Measurements from ENCODE around the gene RASGRF1.

The RASGRF1 gene

GRCh38 chr15:78959360-78959759 is 131.2 kb downstream of the RASGRF1 start:
- Mint-ChIP-seq H3K36me3 (no peaks in the 10 kb centered on the region), H3K27me3 (no peaks in the 10 kb centered on the region), H3K9me3 (no peaks in the 10 kb centered on the region), H3K27ac (no peak overlapping the region), H3K4me1 (no peaks in the 10 kb centered on the region), H3K4me3 (no peak overlapping the region)

GRCh38 chr15:78957416-78958093 is 133.0 kb downstream of the RASGRF1 start:
- Mint-ChIP-seq H3K27ac (no peak overlapping the region), H3K36me3 (no peaks in the 10 kb centered on the region), H3K4me1 (no peaks in the 10 kb centered on the region), H3K4me3 (no peak overlapping the region), H3K9me3 (no peaks in the 10 kb centered on the region), H3K27me3 (no peaks in the 10 kb centered on the region)

GRCh38 chr15:78956937-78957336 is 133.6 kb downstream of the RASGRF1 start:
- H3K4me3 Mint-ChIP-seq = no peak overlapping the region
- H3K36me3 Mint-ChIP-seq = no peaks in the 10 kb centered on the region

GRCh38 chr15:78955355-78955754 is 135.2 kb downstream of the RASGRF1 start:
- Mint-ChIP-seq H3K27me3 (no peaks in the 10 kb centered on the region), H3K36me3 (no peaks in the 10 kb centered on the region), H3K4me3 (no peak overlapping the region), H3K27ac (no peak overlapping the region), H3K9me3 (no peaks in the 10 kb centered on the region), H3K4me1 (no peaks in the 10 kb centered on the region)

More at GRCh38 chr15:78956937-78957336, 133.6 kb downstream of the RASGRF1 start:
- Mint-ChIP-seq H3K27me3 (no peaks in the 10 kb centered on the region), H3K9me3 (no peaks in the 10 kb centered on the region), H3K27ac (no peak overlapping the region), H3K4me1 (no peaks in the 10 kb centered on the region)

GRCh38 chr15:78951841-78952238 is 138.7 kb downstream of the RASGRF1 start:
- Mint-ChIP-seq H3K27ac (no peak overlapping the region), H3K4me3 (no peak overlapping the region), H3K9me3 (no peaks in the 10 kb centered on the region), H3K36me3 (no peaks in the 10 kb centered on the region), H3K4me1 (no peaks in the 10 kb centered on the region), H3K27me3 (no peaks in the 10 kb centered on the region)

GRCh38 chr15:78950902-78951840 is 139.4 kb downstream of the RASGRF1 start:
- no peak overlapping the region for H3K4me3 Mint-ChIP-seq

GRCh38 chr15:78950343-78950742 is 140.2 kb downstream of the RASGRF1 start:
- H3K27me3 Mint-ChIP-seq = no peaks in the 10 kb centered on the region
- H3K27ac Mint-ChIP-seq = no peak overlapping the region
- H3K9me3 Mint-ChIP-seq = no peaks in the 10 kb centered on the region
- no peaks in the 10 kb centered on the region for H3K36me3 Mint-ChIP-seq
- no peak overlapping the region for H3K4me3 Mint-ChIP-seq
- H3K4me1 Mint-ChIP-seq = no peaks in the 10 kb centered on the region

More at GRCh38 chr15:78950902-78951840, 139.4 kb downstream of the RASGRF1 start:
- H3K27me3 Mint-ChIP-seq = no peaks in the 10 kb centered on the region
- no peaks in the 10 kb centered on the region for H3K9me3 Mint-ChIP-seq
- no peaks in the 10 kb centered on the region for H3K4me1 Mint-ChIP-seq
- H3K36me3 Mint-ChIP-seq = no peaks in the 10 kb centered on the region
- no peak overlapping the region for H3K27ac Mint-ChIP-seq

- Mint-ChIP-seq H3K27ac (no peak overlapping the region), H3K27me3 (no peaks in the 10 kb centered on the region), H3K9me3 (no peaks in the 10 kb centered on the region), H3K36me3 (no peaks in the 10 kb centered on the region), H3K4me3 (no peak overlapping the region), H3K4me1 (peaks cover 3% of the 10 kb centered on the region)
These were observed 141.1 kb downstream of the RASGRF1 start for GRCh38 chr15:78949461-78949860.

GRCh38 chr15:78947506-78947905 is 143.1 kb downstream of the RASGRF1 start:
- Mint-ChIP-seq H3K4me1 (peaks cover 6% of the 10 kb centered on the region), H3K27me3 (peaks cover 2% of the 10 kb centered on the region), H3K36me3 (no peaks in the 10 kb centered on the region), H3K27ac (no peak overlapping the region), H3K4me3 (no peak overlapping the region), H3K9me3 (no peaks in the 10 kb centered on the region)

- Mint-ChIP-seq H3K36me3 (no peaks in the 10 kb centered on the region), H3K4me1 (peaks cover 6% of the 10 kb centered on the region), H3K4me3 (no peak overlapping the region), H3K27ac (no peak overlapping the region), H3K27me3 (peaks cover 2% of the 10 kb centered on the region), H3K9me3 (no peaks in the 10 kb centered on the region)
These were observed 144.1 kb downstream of the RASGRF1 start for GRCh38 chr15:78946493-78946892.

- Mint-ChIP-seq H3K4me3 (peak within 1 kb of the TSS; percentile 66), H3K9me3 (no peaks in the 10 kb centered on the region), H3K36me3 (no peaks in the 10 kb centered on the region), H3K4me1 (peaks cover 6% of the 10 kb centered on the region), H3K27ac (no peak within 1 kb of the TSS), H3K27me3 (peaks cover 2% of the 10 kb centered on the region)
These were observed 145.7 kb downstream of the RASGRF1 start, which contains the start of gene CTSH for GRCh38 chr15:78944669-78945407. TSS of gene CTSH (minus strand) at chr15:78945046. CDS start at chr15:78944981, 65 bp downstream.

- Mint-ChIP-seq H3K4me1 (peaks cover 8% of the 10 kb centered on the region), H3K27me3 (peaks cover 2% of the 10 kb centered on the region), H3K36me3 (no peaks in the 10 kb centered on the region), H3K27ac (no peak overlapping the region), H3K4me3 (peak overlapping the region; percentile 66), H3K9me3 (no peaks in the 10 kb centered on the region)
These were observed 146.4 kb downstream of the RASGRF1 start for GRCh38 chr15:78944202-78944625.

GRCh38 chr15:78943692-78944091 is 146.9 kb downstream of the RASGRF1 start:
- no peak overlapping the region for H3K27ac Mint-ChIP-seq
- H3K4me3 Mint-ChIP-seq = peak overlapping the region; percentile 39
- H3K27me3 Mint-ChIP-seq = peaks cover 2% of the 10 kb centered on the region
- H3K4me1 Mint-ChIP-seq = peaks cover 10% of the 10 kb centered on the region
- H3K36me3 Mint-ChIP-seq = no peaks in the 10 kb centered on the region
- no peaks in the 10 kb centered on the region for H3K9me3 Mint-ChIP-seq

- Mint-ChIP-seq H3K4me3 (no peak overlapping the region), H3K36me3 (no peaks in the 10 kb centered on the region), H3K27ac (no peak overlapping the region), H3K27me3 (peaks cover 2% of the 10 kb centered on the region), H3K4me1 (peaks cover 10% of the 10 kb centered on the region), H3K9me3 (no peaks in the 10 kb centered on the region)
These were observed 147.8 kb downstream of the RASGRF1 start for GRCh38 chr15:78942741-78943140.

GRCh38 chr15:78938658-78939488 is 151.7 kb downstream of the RASGRF1 start:
- H3K4me1 Mint-ChIP-seq = peaks cover 4% of the 10 kb centered on the region
- peaks cover 2% of the 10 kb centered on the region for H3K27me3 Mint-ChIP-seq
- H3K4me3 Mint-ChIP-seq = no peak overlapping the region
- no peaks in the 10 kb centered on the region for H3K9me3 Mint-ChIP-seq
- no peak overlapping the region for H3K27ac Mint-ChIP-seq
- no peaks in the 10 kb centered on the region for H3K36me3 Mint-ChIP-seq
